HuH-7 (cell line): ENCODE measurements around the gene COQ7.

ENCODE experiments used
- DNase-seq: peaks from one replicate; pipeline ENCODE4 v3.0.0; 2011; ENCODE audit warnings: low spot score

Gene COQ7

DNA sequence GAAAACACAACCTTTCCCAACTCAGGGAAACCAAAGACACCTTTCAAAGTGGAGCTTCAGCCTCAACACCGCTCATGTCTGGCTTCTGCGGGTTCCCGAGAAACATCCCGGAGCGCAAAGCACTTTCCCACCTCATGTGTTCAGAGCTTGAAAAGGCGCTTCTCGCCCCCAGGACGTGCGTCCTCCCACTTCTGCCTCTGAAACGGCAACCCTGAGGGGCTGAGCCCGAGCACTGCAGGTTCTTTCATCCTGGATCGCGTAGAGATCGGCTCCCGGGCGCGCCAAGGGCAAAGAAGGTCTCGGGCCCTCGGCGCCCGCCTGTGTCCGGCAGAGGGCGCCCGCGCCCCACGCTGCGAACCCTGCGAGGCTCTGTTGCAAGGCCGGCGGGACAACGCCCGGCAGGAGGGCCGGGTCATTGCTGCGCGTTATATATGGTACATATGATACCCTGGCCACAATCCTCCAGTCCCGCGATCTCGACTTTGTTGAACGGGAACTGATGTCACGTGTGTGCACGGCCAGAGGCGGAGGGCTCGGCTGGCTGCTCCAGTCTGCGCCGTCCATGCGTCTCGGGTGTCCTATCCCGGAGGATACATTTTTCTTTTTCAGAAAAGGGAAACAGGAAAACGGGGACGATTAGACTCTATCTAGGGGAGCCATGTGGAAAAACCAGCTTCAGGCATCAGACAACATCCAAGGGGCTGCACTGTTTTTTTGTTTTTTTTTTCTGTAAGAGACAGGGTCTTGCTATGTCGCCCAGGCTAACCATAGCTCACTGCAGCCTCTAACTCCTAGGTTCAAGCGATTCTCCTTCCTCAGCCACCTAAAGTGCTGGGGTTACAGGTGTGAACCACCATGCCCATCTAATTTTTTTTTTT lies 19.1 kb downstream of the COQ7 start:
- DNase-seq = peak; percentile 88

GRCh38 chr16:19088341-19088916 lies 21.0 kb downstream of the COQ7 start:
- DNase-seq = no peak

GRCh38 chr16:19089410-19089955 lies 22.1 kb downstream of the COQ7 start:
- DNase-seq = no peak

DNA sequence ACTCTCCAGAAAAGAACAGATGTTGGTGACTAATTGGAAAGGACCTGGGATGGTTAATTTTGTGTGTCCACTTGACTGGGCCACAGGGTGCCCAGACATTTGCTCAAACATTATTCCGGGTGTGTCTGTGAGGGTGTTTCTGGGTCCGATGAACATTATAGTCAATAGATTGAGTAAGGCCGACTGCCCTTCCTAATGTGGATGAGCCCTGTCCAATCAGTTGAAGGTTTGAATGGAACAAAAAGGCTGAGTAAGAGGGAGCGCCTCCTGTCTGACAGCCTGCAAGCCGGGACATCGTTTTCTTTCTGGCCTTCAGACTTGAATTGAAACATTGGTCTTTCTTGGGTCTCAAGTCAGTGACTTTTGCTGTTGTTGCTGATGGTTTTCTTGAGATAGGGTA lies 23.5 kb downstream of the COQ7 start:
- DNase-seq = no peak

GRCh38 chr16:19092653-19093410 lies 25.4 kb downstream of the COQ7 start:
- no peak for DNase-seq

- DNase-seq = no peak
Measured at GRCh38 chr16:19093631-19094541, 26.5 kb downstream of the COQ7 start.

DNA sequence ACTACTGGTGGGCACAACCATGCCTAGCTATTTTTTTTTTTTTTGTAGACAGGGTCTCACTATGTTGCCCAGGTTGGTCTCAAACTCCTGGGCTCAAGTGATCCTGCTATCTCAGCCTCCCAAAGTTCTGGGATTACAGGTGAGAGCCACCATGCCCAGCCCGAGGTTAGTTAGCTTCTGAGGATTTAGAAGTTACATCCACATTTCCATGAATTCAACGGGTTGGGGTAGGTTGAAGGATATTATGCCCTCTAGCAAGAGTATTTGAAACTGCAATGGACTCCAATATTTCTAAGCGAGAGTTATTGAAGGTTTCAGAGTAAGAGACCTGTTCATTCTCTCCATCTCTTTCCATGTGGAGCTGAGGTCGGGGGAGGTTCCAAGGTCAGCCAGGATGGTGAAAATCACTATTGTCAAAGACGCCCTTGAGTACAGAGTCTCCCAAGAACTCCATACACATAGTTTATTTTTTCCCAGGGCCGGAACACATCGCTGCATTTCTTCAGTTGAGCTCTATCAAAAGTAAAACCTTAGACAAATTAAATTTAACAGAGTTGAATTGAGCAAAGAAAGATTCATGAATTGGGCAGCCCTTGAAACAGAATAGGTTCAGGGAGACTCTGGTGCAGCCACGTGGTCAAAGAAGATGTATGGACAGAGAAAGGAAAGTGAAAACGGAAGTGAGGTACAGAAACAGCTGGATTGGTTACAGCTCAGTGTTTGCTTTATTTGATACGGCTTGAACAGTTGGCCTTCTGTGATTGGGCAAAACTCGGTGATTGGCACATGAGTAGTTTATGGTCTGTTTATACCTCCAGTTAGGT lies 27.3 kb downstream of the COQ7 start:
- no peak for DNase-seq

DNA sequence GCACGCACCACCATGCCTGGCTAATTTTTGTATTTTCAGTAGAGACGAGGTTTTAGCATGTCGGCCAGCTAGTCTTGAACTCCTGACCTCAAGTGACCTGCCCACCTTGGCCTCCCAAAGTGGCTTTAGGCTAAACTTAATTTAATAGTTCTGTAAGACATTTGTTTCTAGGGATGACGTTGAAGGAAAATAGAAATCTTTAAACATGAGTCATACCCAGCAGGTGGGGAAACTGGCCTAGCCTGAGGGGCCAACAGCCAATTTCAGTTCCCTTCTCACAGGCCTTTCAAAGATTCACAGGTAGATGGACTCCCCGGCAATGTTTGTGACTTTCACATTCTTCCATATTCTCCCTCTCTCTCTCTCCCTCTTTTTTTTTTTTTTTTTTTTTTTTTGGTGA lies 28.2 kb downstream of the COQ7 start:
- no peak for DNase-seq

- no peak for DNase-seq
Measured at GRCh38 chr16:19098173-19098572, 30.8 kb downstream of the COQ7 start.

- DNase-seq = no peak
Measured at GRCh38 chr16:19102187-19102872, 34.9 kb downstream of the COQ7 start.

DNA sequence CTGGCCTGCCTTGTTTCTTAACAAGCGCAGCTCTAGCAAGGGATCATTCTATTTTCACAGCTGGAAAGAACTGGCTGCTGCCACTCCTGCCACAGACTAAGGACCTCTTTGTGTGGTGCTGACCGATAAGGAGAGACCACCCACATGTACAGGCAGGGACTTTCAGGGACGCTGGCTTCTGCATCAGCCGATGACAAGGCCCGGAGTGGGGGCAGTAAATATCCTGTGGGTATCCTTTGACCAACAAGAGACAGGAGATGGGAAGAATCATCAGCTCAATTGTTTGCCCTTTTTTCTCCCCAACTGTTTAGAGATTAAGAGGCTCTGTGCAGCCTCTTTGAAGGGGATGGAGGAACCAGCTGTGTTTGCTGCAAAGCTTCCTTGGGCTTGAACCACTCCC lies 37.2 kb downstream of the COQ7 start:
- no peak for DNase-seq

- DNase-seq = no peak
Measured at GRCh38 chr16:19105131-19105530, 37.7 kb downstream of the COQ7 start.

DNA sequence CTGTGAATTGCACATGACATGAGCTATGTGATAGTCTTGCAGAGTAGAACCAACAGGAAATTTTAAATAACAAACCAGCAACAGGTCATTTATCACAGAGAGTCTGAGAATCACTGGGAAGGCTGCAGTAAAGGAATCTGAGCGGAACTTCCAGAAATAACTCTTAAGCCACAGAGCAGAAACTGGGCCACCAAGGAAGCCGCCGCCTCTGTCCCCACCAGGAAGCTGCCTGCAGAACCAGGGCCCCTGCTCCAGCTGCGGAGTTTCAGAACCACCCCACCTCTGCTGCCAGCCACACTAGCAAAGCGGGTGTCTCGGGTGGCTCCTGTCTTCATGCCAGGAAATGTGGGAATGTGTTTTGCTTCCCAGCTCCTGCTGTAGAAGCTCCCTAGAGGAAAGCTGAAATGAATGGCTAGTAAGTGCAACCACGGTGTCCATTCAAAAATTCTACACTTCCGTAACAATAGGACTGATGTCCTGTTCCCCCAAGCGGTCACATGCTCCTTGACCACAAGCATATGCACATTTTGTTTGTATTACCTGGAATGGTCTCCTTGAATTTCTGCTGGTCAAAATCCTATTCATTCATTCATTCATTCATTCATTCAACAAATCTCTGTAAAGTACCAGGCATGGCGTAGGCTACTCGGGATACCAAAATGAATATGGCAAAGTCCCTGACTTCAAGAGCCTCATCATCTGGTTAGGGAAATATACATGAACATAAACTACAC lies 38.6 kb downstream of the COQ7 start:
- DNase-seq = no peak

DNA sequence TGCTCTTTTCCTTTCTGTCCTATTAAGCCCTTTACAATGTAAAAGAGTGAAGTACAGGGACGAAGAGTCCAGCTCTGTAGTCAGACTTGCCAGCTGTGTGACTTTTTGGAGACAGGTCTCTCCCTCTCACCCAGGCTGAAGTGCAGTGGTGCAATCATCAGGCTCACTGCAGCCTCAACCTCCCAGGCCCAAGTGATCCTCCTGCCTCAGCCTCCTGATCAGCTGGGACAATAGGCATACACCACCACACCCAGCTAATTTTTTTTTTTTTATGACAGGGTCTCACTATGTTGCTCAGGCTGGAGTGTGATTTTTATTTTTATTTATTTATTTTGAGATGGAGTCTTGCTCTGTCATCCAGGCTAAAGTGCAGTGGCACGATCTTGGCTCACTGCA lies 39.2 kb downstream of the COQ7 start:
- no peak for DNase-seq

DNA sequence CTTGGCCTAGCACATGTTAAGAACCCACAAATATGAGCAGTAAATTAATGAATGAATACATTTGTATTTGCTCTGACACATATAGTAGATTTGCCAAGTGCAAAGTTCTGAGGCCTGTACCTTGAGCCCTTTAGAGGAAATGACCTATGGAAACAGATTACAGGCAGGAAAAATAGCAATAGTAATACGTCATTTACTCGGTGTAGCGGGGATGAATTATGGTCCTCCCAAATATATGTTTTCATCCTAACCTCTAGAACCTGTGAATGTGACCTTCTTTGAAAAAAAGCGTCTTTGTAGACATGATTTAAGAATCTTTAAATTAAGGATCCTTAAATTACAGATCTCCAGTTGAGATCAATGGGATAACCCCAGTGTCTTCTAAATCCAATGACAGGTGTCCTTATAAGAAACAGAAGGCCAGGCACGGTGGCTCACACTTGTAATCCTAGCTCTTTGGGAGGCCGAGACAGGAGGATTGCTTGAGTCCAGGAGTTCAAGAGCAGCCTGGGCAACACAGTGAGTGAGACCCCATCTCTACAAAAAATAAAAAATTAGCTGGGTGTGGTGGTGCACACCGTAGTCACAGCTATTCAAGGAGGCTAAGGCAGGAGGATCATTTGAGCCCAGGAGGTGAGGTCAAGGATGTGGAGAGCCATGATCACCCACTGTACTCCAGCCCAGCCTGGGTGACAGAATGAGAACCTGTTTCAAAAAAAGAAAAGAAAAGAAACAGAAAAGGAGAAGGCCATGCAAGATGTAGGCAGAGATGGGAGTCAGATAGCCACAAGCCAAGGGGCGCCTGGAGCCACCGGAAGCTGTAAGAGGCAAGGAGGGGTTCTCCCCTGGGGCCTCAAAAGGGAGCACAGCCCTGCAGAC lies 41.2 kb downstream of the COQ7 start:
- DNase-seq = no peak

- DNase-seq = no peak
Measured at GRCh38 chr16:19109288-19109664, 41.9 kb downstream of the COQ7 start.

DNA sequence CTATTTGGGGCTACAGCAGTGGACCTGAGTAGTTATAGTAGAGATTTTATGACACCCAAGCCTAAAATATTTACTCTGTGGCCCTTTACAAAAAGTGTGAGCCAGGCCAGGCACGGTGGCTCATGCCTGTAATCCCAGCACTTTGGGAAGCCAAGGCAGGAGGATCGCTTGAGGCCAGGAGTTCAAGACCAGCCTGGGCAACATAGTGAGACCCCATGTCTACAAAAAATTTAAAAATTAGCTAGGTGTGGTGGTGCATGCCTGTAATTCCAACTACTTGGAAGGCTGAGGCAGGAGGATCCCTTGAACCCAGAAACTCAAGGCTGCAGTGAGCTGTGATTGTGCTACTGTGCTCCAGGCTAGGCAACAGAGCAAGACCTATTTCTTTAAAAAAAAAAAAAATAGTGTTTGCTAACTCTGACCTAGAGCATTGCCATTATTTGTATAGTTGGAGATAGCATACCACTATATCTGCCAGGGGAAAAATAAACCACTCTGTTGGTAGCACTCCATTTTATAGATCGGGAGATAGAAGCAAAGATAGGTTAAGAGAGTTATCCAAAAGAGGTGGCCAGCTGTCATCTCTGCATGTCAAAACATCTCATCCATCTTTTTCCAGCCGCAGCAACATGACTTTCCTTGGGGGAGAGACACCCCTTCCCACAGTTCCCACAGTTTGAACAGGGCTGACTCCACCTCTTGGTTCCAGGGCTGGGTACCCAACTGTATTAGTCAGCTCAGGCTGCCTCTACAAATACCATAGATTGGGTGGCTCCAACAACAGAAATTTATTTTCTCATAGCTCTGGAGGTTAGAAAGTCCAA lies 43.3 kb downstream of the COQ7 start:
- no peak for DNase-seq

- DNase-seq = no peak
Measured at GRCh38 chr16:19112099-19112407, 44.6 kb downstream of the COQ7 start.
